ENCODE results near the gene TGFBR3. TPM values are rescaled to one million over a fixed set of nuclear protein-coding genes. Genes with fewer than 3 reads are reported as not detected.

The TGFBR3 gene
- total RNA-seq, 1 experiment from 2014 or later, result 2.4 TPM

- no peak overlapping the region for H3K27ac ChIP-seq (ENCODE audit: insufficient read length, low read depth, low read length)
- H3K18ac ChIP-seq (ENCODE audit: insufficient read length, low read depth, low read length), result no peak overlapping the region
- TF ChIP-seq CTCF (conservative IDR thresholded peaks at IDR 0.05), result no peak
- H3K4me2 ChIP-seq (ENCODE audit: insufficient read depth, insufficient read length, low read length), result no peak overlapping the region
- H2AFZ ChIP-seq (ENCODE audit: low read length), result no peak overlapping the region
- H2BK20ac ChIP-seq (ENCODE audit: low read depth, low read length, poor library complexity, severe bottlenecking), result no peak overlapping the region
- no peak overlapping the region for H2BK12ac ChIP-seq (ENCODE audit: insufficient read length, low read depth, low read length)
- H3K9ac ChIP-seq (ENCODE audit: extremely low read depth, insufficient read length, low read length), result no peak overlapping the region
- H3K27me3 Mint-ChIP-seq (ENCODE audit: low read depth), result no peaks in the 10 kb centered on the region; the same call in none of the 2 replicates
- no peaks in the 10 kb centered on the region for H3K4me1 ChIP-seq (ENCODE audit: insufficient read depth, low read length)
- DNase-seq, result no peak
- H3K36me3 Mint-ChIP-seq (ENCODE audit: insufficient read depth in 1 of 3, low read depth in 3 of 3), result no peaks in the 10 kb centered on the region
- no peak overlapping the region for H3K4ac ChIP-seq (ENCODE audit: low read depth, low read length)
- H2BK5ac ChIP-seq (ENCODE audit: insufficient read length, low read length), result no peak overlapping the region
- no peak overlapping the region for H3K14ac ChIP-seq (ENCODE audit: insufficient read depth, low read length)
- no peaks in the 10 kb centered on the region; a peak in 1 of 5 replicates for H3K9me3 Mint-ChIP-seq
- H3K79me1 ChIP-seq (ENCODE audit: insufficient read depth, low read depth, low read length, poor library complexity, severe bottlenecking), result no peaks in the 10 kb centered on the region
- H3K4me1 Mint-ChIP-seq, result peaks cover 12 to 18% of the 10 kb centered on the region in 2 experiments
- no peak overlapping the region for H3K56ac ChIP-seq (ENCODE audit: insufficient read length, low read depth, low read length)
- no peak overlapping the region for H4K8ac ChIP-seq (replicated peaks; ENCODE audit: insufficient read length, low read depth, low read length)
- H2BK120ac ChIP-seq (ENCODE audit: low read depth, low read length, poor library complexity, severe bottlenecking), result no peak overlapping the region
- H3K4me3 Mint-ChIP-seq, result no peak overlapping the region
- no peak overlapping the region for H3K23ac ChIP-seq (ENCODE audit: insufficient read length, low read depth, low read length)
- WGBS (ENCODE audit: extremely low coverage, insufficient read length, low lambda C conversion rate), result no CpG with 5 or more reads among the region's 5 CpGs
- no peak overlapping the region for H3T11ph ChIP-seq (ENCODE audit: low read length)
- H3K27me3 ChIP-seq (ENCODE audit: insufficient read depth, low read length), result no peaks in the 10 kb centered on the region
- no peaks in the 10 kb centered on the region for H4K20me1 ChIP-seq (ENCODE audit: control insufficient read depth, insufficient read depth, insufficient read length)
- no peak overlapping the region for H2BK15ac ChIP-seq (ENCODE audit: low read depth, low read length)
- peak overlapping the region in 2 of 3 experiments; percentile 5 to 44; a peak in 3 of 7 replicates for H3K27ac Mint-ChIP-seq
- H4K91ac ChIP-seq (ENCODE audit: insufficient read length, low read depth, low read length), result no peak overlapping the region
- H4K5ac ChIP-seq (ENCODE audit: insufficient read length, low read depth, low read length), result no peak overlapping the region
- no peaks in the 10 kb centered on the region for H3K23me2 ChIP-seq (ENCODE audit: insufficient read length, low read depth, low read length, poor library complexity, severe bottlenecking)
- no peaks in the 10 kb centered on the region for H3K9me3 ChIP-seq (ENCODE audit: control insufficient read depth, low read depth, low read length)
- no peaks in the 10 kb centered on the region for H3K79me2 ChIP-seq (ENCODE audit: insufficient read depth, low read length)
- H2AK5ac ChIP-seq (ENCODE audit: insufficient read length, low read length), result no peak overlapping the region
These were observed 31.0 kb upstream of the TGFBR3 start for GRCh38 chr1:91916811-91917460.
